Testis (tissue), 3 donors: Measurements from ENCODE around the gene COBL. TPM values are rescaled to one million over a fixed set of nuclear protein-coding genes. Genes with fewer than 3 reads are reported as not detected.

ENCODE experiments used
- DNase-seq: peaks from one replicate; pipeline ENCODE4 v3.0.0-alpha.2; 2019
- H3K27ac ChIP-seq, 2 donors: fragments of 200-600 bp; sonication (generic); one replicate each; pipeline ENCODE4 v1.5.1; 2019
- H3K27me3 ChIP-seq: fragments of 200-600 bp; sonication (generic); one replicate; pipeline ENCODE4 v1.5.1; 2019
- H3K36me3 ChIP-seq: fragments of 200-600 bp; sonication (generic); one replicate; pipeline ENCODE4 v1.5.1; 2017; ENCODE audit warnings: low read depth; ENCODE audit errors: missing control alignments
- H3K4me1 ChIP-seq: fragments of 200-600 bp; sonication (generic); one replicate; pipeline ENCODE4 v1.5.1; 2019
- H3K4me3 ChIP-seq, 2 donors: fragments of 200-600 bp; sonication (generic); one replicate each; pipeline ENCODE4 v1.5.1; 2017 to 2019
- H3K9me3 ChIP-seq: fragments of 200-600 bp; sonication (generic); one replicate; pipeline ENCODE4 v1.5.1; 2017
- POLR2A ChIP-seq: fragments of 450-650 bp; IDR thresholded peaks from one replicate; pipeline ENCODE4 v1.6.1; 2017; ENCODE audit warnings: antibody characterized with exemption, mild to moderate bottlenecking, moderate library complexity
- WGBS, 2 donors: methylation state at CpG; one replicate each; pipeline ENCODE4 v1.1.5; 2018; 5-methylcytosine and 5-hydroxymethylcytosine counted together
- intact Hi-C: fragments of 100-400 bp; cut with DNase I; formaldehyde crosslinking; loops from one replicate; pipeline ENCODE4 v1.15.1; 2023; ENCODE audit warnings: low total_unique reads
- polyA plus RNA-seq: library from polyadenylated mRNA; stranded (reverse); fragments of 350-450 nt; fragmentation: Illumina TruSeq; extraction: RNeasy Lipid Tissue Mini Kit (QIAGEN cat#74804); gene quantifications from one replicate; pipeline ENCODE4 v1.2.3, GENCODE V29; 2014; ENCODE audit warnings: low read depth, low replicate concordance; ENCODE audit not compliant: insufficient read depth
- total RNA-seq, 2 donors: library from RNA; depleted of rRNA; stranded (reverse); fragments of >200 nt; gene quantifications; one replicate each; pipeline ENCODE4 v1.2.3, GENCODE V29; 2016
- TF ChIP-seq, protein P1 (sequence below), 3 experiments: fragments of 450-650 bp in 2 of 3; fragments of 200-600 bp in 1 of 3; sonication (generic) in 1 of 3; IDR thresholded peaks; one replicate each; pipeline ENCODE4 v1.5.1; 2016 to 2019; ENCODE audit warnings: antibody characterized with exemption in 3 of 3, mild to moderate bottlenecking in 2 of 3, moderate library complexity in 1 of 3

COBL gene
- total and polyA plus RNA-seq, 3 donors from 2014 or later: 9.2 to 14.8 (median 12.3) TPM

DNA sequence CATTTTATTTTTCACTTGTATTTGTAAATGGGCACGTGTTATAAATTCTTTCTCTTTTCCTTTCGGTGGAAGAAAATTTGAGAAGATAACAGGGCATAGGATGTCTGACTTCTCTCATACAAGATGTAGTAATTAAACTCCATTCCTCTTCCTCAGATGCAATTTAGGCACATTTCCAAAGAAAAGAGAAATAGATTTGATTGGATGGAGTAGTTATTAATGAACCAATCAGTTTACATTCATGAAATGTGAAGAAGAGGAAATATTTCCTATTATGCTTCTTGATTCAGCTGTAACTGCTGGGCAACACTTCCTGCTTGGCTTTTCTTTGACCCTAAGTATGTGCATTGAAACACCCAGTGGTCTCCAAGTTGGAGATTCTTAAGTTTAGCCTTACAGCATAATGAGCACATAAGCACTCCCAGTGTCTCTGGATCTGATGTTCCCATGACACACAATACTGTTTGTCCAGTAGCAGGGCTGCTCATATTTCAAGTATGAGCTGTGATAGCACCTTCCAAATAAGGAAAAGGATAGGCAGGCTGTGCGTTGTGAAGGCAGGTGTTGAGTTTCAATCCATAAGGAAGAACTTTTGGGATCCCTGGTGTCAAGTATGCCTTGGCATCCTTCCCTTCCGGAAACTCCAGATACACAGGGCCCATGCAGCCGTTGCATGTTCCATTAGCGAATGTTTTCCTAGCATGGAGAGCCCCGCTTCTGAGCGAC lies 33.4 kb upstream of the COBL start:
- H3K4me3 ChIP-seq: no peak overlapping the region
- H3K4me1 ChIP-seq: no peaks in the 10 kb centered on the region
- intact Hi-C loops: no loop called here
- no peak for TF ChIP-seq POLR2A
- TF ChIP-seq, protein P1, sequence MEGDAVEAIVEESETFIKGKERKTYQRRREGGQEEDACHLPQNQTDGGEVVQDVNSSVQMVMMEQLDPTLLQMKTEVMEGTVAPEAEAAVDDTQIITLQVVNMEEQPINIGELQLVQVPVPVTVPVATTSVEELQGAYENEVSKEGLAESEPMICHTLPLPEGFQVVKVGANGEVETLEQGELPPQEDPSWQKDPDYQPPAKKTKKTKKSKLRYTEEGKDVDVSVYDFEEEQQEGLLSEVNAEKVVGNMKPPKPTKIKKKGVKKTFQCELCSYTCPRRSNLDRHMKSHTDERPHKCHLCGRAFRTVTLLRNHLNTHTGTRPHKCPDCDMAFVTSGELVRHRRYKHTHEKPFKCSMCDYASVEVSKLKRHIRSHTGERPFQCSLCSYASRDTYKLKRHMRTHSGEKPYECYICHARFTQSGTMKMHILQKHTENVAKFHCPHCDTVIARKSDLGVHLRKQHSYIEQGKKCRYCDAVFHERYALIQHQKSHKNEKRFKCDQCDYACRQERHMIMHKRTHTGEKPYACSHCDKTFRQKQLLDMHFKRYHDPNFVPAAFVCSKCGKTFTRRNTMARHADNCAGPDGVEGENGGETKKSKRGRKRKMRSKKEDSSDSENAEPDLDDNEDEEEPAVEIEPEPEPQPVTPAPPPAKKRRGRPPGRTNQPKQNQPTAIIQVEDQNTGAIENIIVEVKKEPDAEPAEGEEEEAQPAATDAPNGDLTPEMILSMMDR (IDR thresholded peaks at IDR 0.05): no peak
- no peaks in the 10 kb centered on the region for H3K27me3 ChIP-seq
- no peak overlapping the region for H3K27ac ChIP-seq
- no peaks in the 10 kb centered on the region for H3K36me3 ChIP-seq
- WGBS, 2 donors: 65 to 71% methylated on average over 8 of the region's 8 CpGs
- no peaks in the 10 kb centered on the region for H3K9me3 ChIP-seq
- no peak for DNase-seq

DNA sequence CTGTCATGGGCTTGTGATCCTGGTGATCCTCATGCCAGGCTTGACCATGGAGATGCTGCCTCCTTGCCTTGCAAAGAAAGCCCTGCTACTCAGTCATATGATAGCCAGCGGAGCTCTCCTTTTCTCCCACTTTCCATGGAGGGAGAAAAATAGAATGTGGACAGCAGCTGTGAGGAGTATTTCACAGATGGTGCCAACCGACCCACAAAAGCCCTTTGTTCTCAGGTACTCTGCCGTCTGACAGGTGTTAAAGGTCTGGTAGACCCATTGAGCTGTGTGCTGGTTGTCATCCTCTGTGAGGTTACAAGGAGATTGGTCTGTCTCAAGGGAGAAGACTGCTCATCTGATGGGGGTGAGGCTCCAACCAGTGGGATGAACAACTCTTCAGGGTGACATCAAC lies 29.5 kb upstream of the COBL start:
- TF ChIP-seq, protein P1 (IDR thresholded peaks at IDR 0.05): no peak
- no peak for TF ChIP-seq POLR2A
- 62 to 73% methylated on average over 3 of the region's 3 CpGs for WGBS, 2 donors
- intact Hi-C loops: no loop called here
- DNase-seq: no peak
- Histone ChIP-seq H3K4me3 (no peak overlapping the region), H3K36me3 (no peaks in the 10 kb centered on the region), H3K27ac (no peak overlapping the region), H3K9me3 (no peaks in the 10 kb centered on the region), H3K4me1 (no peaks in the 10 kb centered on the region), H3K27me3 (no peaks in the 10 kb centered on the region)

- TF ChIP-seq, protein P1 (IDR thresholded peaks at IDR 0.05): no peak
- no peak for TF ChIP-seq POLR2A
- Histone ChIP-seq H3K27ac (no peak overlapping the region), H3K9me3 (no peaks in the 10 kb centered on the region), H3K4me3 (no peak overlapping the region), H3K27me3 (no peaks in the 10 kb centered on the region), H3K4me1 (no peaks in the 10 kb centered on the region), H3K36me3 (no peaks in the 10 kb centered on the region)
- WGBS, 2 donors: 84 to 86% methylated on average over 6 of the region's 6 CpGs
- intact Hi-C loops: no loop called here
- DNase-seq: no peak
These were observed 28.0 kb upstream of the COBL start for GRCh38 chr7:51344406-51345138.

- TF ChIP-seq, protein P1 (IDR thresholded peaks at IDR 0.05): no peak
- no peak for TF ChIP-seq POLR2A
- Histone ChIP-seq H3K4me3 (no peak overlapping the region), H3K4me1 (no peaks in the 10 kb centered on the region), H3K27me3 (no peaks in the 10 kb centered on the region), H3K27ac (no peak overlapping the region), H3K36me3 (no peaks in the 10 kb centered on the region), H3K9me3 (no peaks in the 10 kb centered on the region)
- WGBS, 2 donors: 94 to 96% methylated on average over 6 of the region's 6 CpGs
- intact Hi-C loops: no loop called here
- no peak for DNase-seq
These were observed 24.3 kb upstream of the COBL start for GRCh38 chr7:51340936-51341335.
